Measurements from ENCODE around the gene PDE10A. TPM values are rescaled to one million over a fixed set of nuclear protein-coding genes. Genes with fewer than 3 reads are reported as not detected.
A peak's percentile ranks its signal among the peaks of the same experiment; 100 is the strongest.

Gene PDE10A
- total and polyA plus RNA-seq, 2 of the 4 experiments (the other 2 are of a cell fraction) = 3.4 to 12.4 TPM

DNA sequence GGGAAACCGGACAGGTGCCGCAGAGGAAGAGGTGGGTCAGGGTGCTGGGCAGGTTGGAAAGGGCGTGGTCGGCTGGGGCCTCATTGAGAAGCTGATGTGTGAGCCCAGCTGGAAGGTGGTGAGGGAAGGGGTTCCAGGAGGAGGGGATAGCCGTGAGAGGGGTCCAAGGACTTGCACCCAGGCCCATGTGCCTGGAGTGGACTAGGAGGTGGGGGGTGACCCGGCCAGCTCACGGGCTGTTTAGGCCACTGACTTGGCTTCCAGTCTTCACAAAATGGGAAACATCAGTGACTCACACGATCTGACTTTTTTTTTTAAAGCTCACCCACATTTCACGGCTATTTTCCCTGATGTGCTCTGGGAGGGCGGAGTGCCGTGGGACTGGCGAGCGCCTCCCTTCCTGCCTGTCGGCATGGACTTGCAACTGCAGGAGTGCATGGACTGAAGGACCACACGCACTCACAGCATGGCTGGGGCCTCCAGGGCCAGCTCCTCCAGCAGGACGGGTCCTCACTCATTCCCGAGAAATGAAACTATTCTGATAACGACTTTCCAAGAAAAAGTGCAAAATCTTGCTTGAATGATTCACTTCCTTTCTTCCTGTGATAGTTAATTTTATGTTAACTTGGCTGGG lies 13.5 kb upstream of the PDE10A start:
- Histone ChIP-seq H4K91ac (ENCODE audit: insufficient read depth, low read depth, low read length) (no peak overlapping the region; the same call in 1 of the 2 replicates), H3K4me3 (ENCODE audit: insufficient read depth, low read depth, low read length) (no peak overlapping the region), H4K8ac (ENCODE audit: low read depth in 2 of 2, low read length in 2 of 2) (no peak overlapping the region; a peak in 1 of 4 replicates), H2AFZ (replicated peaks; ENCODE audit: low read length, poor library complexity) (no peak overlapping the region), H3K23ac (ENCODE audit: low read depth, low read length) (peak overlapping the region; percentile 40; the same call in 1 of the 2 replicates), H3K4me1 (ENCODE audit: control insufficient read depth, insufficient read depth, low read length) (peaks cover 2% of the 10 kb centered on the region), H2BK5ac (ENCODE audit: low read depth, low read length, poor library complexity, severe bottlenecking) (no peak overlapping the region), H3K4ac (ENCODE audit: low read depth, low read length) (no peak overlapping the region), H3K14ac (replicated peaks; ENCODE audit: low read depth, low read length) (no peak overlapping the region), H2AK9ac (replicated peaks; ENCODE audit: low read depth, low read length, poor library complexity) (no peak overlapping the region), H3K9me3 (ENCODE audit: control insufficient read depth, insufficient read depth, low read length) (no peaks in the 10 kb centered on the region), H2BK15ac (ENCODE audit: low read depth, low read length) (no peak overlapping the region), H3K27ac (ENCODE audit: insufficient read depth, low read length) (no peak overlapping the region), H2BK20ac (ENCODE audit: low read depth, low read length) (no peak overlapping the region), H3K9me1 (ENCODE audit: insufficient read depth, low read length) (no peaks in the 10 kb centered on the region), H3K56ac (ENCODE audit: extremely low read depth, insufficient read depth, low read length) (no peak overlapping the region), H2AK5ac (ENCODE audit: low read depth, low read length) (no peak overlapping the region), H3K4me2 (ENCODE audit: low read depth, low read length) (no peak overlapping the region), H3K27me3 (ENCODE audit: control insufficient read depth, insufficient read depth, low read length) (no peaks in the 10 kb centered on the region; the same call in 1 of the 2 replicates), H3K18ac (ENCODE audit: low read depth, low read length) (no peak overlapping the region), H3K36me3 (ENCODE audit: control insufficient read depth, insufficient read depth, low read length) (no peaks in the 10 kb centered on the region), H3K9ac (ENCODE audit: low read depth, low read length) (no peak overlapping the region), H2BK120ac (ENCODE audit: low read depth, low read length) (no peak overlapping the region), H3K79me1 (ENCODE audit: low read depth in 1 of 2, low read length in 2 of 2) (no peaks in the 10 kb centered on the region), H4K20me1 (ENCODE audit: insufficient read depth, low read length) (no peaks in the 10 kb centered on the region), H4K5ac (ENCODE audit: low read depth, low read length) (no peak overlapping the region)
- dilution Hi-C loops (cut with HindIII; ENCODE audit: low sequenced_read_pairs, unreplicated experiment) = no loop called here
- DNase-seq (peak; percentile 20), ATAC-seq (ENCODE audit: low read depth) (peak; percentile 66)
- BruUV-seq (replicated peaks) = no TSS peak
- TF ChIP-seq CEBPB (IDR thresholded peaks at IDR 0.05; ENCODE audit: low read depth, low read length) (no peak), RAD21 (IDR thresholded peaks at IDR 0.05; ENCODE audit: low read length) (no peak), FOS (IDR thresholded peaks at IDR 0.05; ENCODE audit: low read depth, low read length) (no peak), NFE2L2 (IDR thresholded peaks at IDR 0.05; ENCODE audit: low read depth, low read length) (no peak), RCOR1 (IDR thresholded peaks at IDR 0.05; ENCODE audit: insufficient replicate concordance, low read length) (no peak), MAZ (IDR thresholded peaks at IDR 0.05; ENCODE audit: borderline replicate concordance, low read depth, low read length) (no peak), CHD1 (IDR thresholded peaks at IDR 0.05; ENCODE audit: low read depth, low read length) (no peak), POLR2A (IDR thresholded peaks at IDR 0.05; ENCODE audit: low read depth, low read length) (no peak), RFX5 (IDR thresholded peaks at IDR 0.05; ENCODE audit: low read depth, low read length) (no peak), MXI1 (IDR thresholded peaks at IDR 0.05; ENCODE audit: borderline replicate concordance, low read depth, low read length) (no peak), BHLHE40 (IDR thresholded peaks at IDR 0.05; ENCODE audit: low read depth, low read length) (no peak), SMC3 (IDR thresholded peaks at IDR 0.05; ENCODE audit: low read depth, low read length) (no peak), MAFK (IDR thresholded peaks at IDR 0.05; ENCODE audit: low read depth, low read length) (no peak)
- TF ChIP-seq, protein P1, sequence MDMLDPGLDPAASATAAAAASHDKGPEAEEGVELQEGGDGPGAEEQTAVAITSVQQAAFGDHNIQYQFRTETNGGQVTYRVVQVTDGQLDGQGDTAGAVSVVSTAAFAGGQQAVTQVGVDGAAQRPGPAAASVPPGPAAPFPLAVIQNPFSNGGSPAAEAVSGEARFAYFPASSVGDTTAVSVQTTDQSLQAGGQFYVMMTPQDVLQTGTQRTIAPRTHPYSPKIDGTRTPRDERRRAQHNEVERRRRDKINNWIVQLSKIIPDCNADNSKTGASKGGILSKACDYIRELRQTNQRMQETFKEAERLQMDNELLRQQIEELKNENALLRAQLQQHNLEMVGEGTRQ (IDR thresholded peaks at IDR 0.05; ENCODE audit: low read depth, low read length) = no peak
- TF ChIP-seq, protein P2, sequence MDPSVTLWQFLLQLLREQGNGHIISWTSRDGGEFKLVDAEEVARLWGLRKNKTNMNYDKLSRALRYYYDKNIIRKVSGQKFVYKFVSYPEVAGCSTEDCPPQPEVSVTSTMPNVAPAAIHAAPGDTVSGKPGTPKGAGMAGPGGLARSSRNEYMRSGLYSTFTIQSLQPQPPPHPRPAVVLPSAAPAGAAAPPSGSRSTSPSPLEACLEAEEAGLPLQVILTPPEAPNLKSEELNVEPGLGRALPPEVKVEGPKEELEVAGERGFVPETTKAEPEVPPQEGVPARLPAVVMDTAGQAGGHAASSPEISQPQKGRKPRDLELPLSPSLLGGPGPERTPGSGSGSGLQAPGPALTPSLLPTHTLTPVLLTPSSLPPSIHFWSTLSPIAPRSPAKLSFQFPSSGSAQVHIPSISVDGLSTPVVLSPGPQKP (IDR thresholded peaks at IDR 0.05; ENCODE audit: borderline replicate concordance, low read depth, low read length) = no peak
- TF ChIP-seq, protein P3, sequence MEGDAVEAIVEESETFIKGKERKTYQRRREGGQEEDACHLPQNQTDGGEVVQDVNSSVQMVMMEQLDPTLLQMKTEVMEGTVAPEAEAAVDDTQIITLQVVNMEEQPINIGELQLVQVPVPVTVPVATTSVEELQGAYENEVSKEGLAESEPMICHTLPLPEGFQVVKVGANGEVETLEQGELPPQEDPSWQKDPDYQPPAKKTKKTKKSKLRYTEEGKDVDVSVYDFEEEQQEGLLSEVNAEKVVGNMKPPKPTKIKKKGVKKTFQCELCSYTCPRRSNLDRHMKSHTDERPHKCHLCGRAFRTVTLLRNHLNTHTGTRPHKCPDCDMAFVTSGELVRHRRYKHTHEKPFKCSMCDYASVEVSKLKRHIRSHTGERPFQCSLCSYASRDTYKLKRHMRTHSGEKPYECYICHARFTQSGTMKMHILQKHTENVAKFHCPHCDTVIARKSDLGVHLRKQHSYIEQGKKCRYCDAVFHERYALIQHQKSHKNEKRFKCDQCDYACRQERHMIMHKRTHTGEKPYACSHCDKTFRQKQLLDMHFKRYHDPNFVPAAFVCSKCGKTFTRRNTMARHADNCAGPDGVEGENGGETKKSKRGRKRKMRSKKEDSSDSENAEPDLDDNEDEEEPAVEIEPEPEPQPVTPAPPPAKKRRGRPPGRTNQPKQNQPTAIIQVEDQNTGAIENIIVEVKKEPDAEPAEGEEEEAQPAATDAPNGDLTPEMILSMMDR (conservative IDR thresholded peaks at IDR 0.05; ENCODE audit: low read depth, low read length) = no peak
- in situ Hi-C loops (cut with MboI; ENCODE audit: low sequenced_read_pairs) = no loop called here
- POLR2A ChIA-PET (ENCODE audit: unreplicated experiment) = no interaction called here
- 96% methylated on average over 4 of the region's 18 CpGs; no CpG with 5 or more reads in 1 of the 2 experiments for WGBS, 2 experiments (ENCODE audit: extremely low coverage in 2 of 2, insufficient read length in 1 of 2)
- intact Hi-C loops (cut with micrococcal nuclease) = no loop called here
- CTCF ChIA-PET = interaction anchor here (1.3 kb wide), 1 partner anchor 14 kb away, joined by 3 read pairs; no protein-coding TSS in a partner anchor
